Fibroblast of upper back skin (primary cell): ENCODE measurements around the gene DSPP.
A peak's percentile ranks its signal among the peaks of the same experiment; 100 is the strongest.
"Not testable (repeated sequence)": the region's sequence is repeated elsewhere in the genome, so short reads cannot be mapped to it uniquely, and the experiment has no call there.

Source experiments
- DNase-seq: peaks from one replicate; pipeline ENCODE4 v3.0.0-alpha.2; 2013

DSPP gene

GRCh38 chr4:87608229-87608628 lies at the start of gene DSPP:
Gene DSPP (plus strand): TSS chr4:87608529. CDS start chr4:87610909, 2,380 bp downstream.
- no peak for DNase-seq

- no peak for DNase-seq
These were observed 49.1 kb upstream of the DSPP start for GRCh38 chr4:87559090-87559837.

- DNase-seq = no peak
These were observed 47.5 kb upstream of the DSPP start for GRCh38 chr4:87560802-87561201.

- no peak for DNase-seq
These were observed 42.6 kb upstream of the DSPP start for GRCh38 chr4:87565746-87566145.

GRCh38 chr4:87566276-87566675 lies 42.1 kb upstream of the DSPP start:
- no peak for DNase-seq

- DNase-seq = no peak
These were observed 41.1 kb upstream of the DSPP start for GRCh38 chr4:87567191-87567590.

GRCh38 chr4:87570290-87570805 lies 38.0 kb upstream of the DSPP start:
- no peak for DNase-seq

GRCh38 chr4:87574376-87574775 lies 34.0 kb upstream of the DSPP start:
- DNase-seq = not testable (repeated sequence)

GRCh38 chr4:87574996-87575395 lies 33.3 kb upstream of the DSPP start:
- DNase-seq = no peak

- DNase-seq = no peak
These were observed 32.9 kb upstream of the DSPP start for GRCh38 chr4:87575408-87575807.

- DNase-seq = no peak
These were observed 32.3 kb upstream of the DSPP start for GRCh38 chr4:87575983-87576382.

- no peak for DNase-seq
These were observed 28.9 kb upstream of the DSPP start for GRCh38 chr4:87579478-87579877.

GRCh38 chr4:87580057-87580456 lies 28.3 kb upstream of the DSPP start:
- no peak for DNase-seq

GRCh38 chr4:87584222-87584908 lies 24.0 kb upstream of the DSPP start:
- DNase-seq = no peak

- DNase-seq = peak; percentile 93
These were observed 18.8 kb upstream of the DSPP start for GRCh38 chr4:87589531-87589930.

- no peak for DNase-seq
These were observed 16.2 kb upstream of the DSPP start for GRCh38 chr4:87592124-87592523.

- no peak for DNase-seq
These were observed 7.0 kb upstream of the DSPP start for GRCh38 chr4:87601361-87601760.

GRCh38 chr4:87614292-87614890 lies 6.1 kb downstream of the DSPP start:
- no peak for DNase-seq

- no peak for DNase-seq
These were observed 7.9 kb downstream of the DSPP start for GRCh38 chr4:87616268-87616667.

- DNase-seq = no peak
These were observed 11.8 kb downstream of the DSPP start for GRCh38 chr4:87620086-87620485.

GRCh38 chr4:87620491-87620890 lies 12.2 kb downstream of the DSPP start:
- DNase-seq = no peak

GRCh38 chr4:87622303-87622702 lies 14.0 kb downstream of the DSPP start:
- DNase-seq = no peak

GRCh38 chr4:87624698-87625097 lies 16.4 kb downstream of the DSPP start:
- DNase-seq = no peak

GRCh38 chr4:87631668-87632067 lies 23.3 kb downstream of the DSPP start:
- DNase-seq = no peak
